ENCODE data around the gene FGF12. TPM values are rescaled to one million over a fixed set of nuclear protein-coding genes. Genes with fewer than 3 reads are reported as not detected.
"Not testable (repeated sequence)": the region's sequence is repeated elsewhere in the genome, so short reads cannot be mapped to it uniquely, and the experiment has no call there.

FGF12 gene
- total RNA-seq, 4 donors from 2014 or later: 0.94 to 15.9 (median 15.1) TPM

GRCh38 chr3:192731233-192731632 lies 3.9 kb upstream of the FGF12 start:
- TF ChIP-seq POLR2A (IDR thresholded peaks at IDR 0.05): no peak
- Histone ChIP-seq H3K27ac (no peak overlapping the region), H3K27me3 (no peaks in the 10 kb centered on the region), H3K4me3 (no peak overlapping the region), H3K9me3 (no peaks in the 10 kb centered on the region), H3K4me1 (peaks cover 0 to 15% (median 5%) of the 10 kb centered on the region in 3 donors), H3K36me3 (no peaks in the 10 kb centered on the region)
- ATAC-seq: no peak
- 59 to 84% methylated on average over 3 of the region's 3 CpGs for WGBS, 2 donors (ENCODE audit: low coverage in 1 of 2)

- no peak overlapping the region for H3K4me3 ChIP-seq
- 16 to 39% methylated on average over 2 of the region's 2 CpGs for WGBS, 2 donors (ENCODE audit: low coverage in 1 of 2)
Observed at GRCh38 chr3:192726385-192726784, 956 bp downstream of the FGF12 start.

GRCh38 chr3:192719964-192720363 lies 7.4 kb downstream of the FGF12 start:
- TF ChIP-seq POLR2AphosphoS5 (IDR thresholded peaks at IDR 0.05) (no peak), CTCF (IDR thresholded peaks at IDR 0.05) (no peak), EP300 (IDR thresholded peaks at IDR 0.05) (no peak), POLR2A (IDR thresholded peaks at IDR 0.05) (no peak)
- no peaks in the 10 kb centered on the region for H3K36me3 ChIP-seq
- H3K27ac ChIP-seq: no peak overlapping the region
- no peaks in the 10 kb centered on the region for H3K27me3 ChIP-seq
- H3K4me1 ChIP-seq: no peaks in the 10 kb centered on the region
- no peak overlapping the region for H3K4me3 ChIP-seq
- H3K9me3 ChIP-seq: no peaks in the 10 kb centered on the region
- WGBS, 2 donors (ENCODE audit: low coverage in 1 of 2): 53 to 76% methylated on average over 2 to 3 of the region's 3 CpGs
- ATAC-seq: no peak

More at GRCh38 chr3:192726385-192726784, 956 bp downstream of the FGF12 start:
- no peaks in the 10 kb centered on the region for H3K36me3 ChIP-seq
- H3K4me1 ChIP-seq: peaks cover 0 to 15% (median 5%) of the 10 kb centered on the region in 3 donors
- TF ChIP-seq POLR2AphosphoS5 (IDR thresholded peaks at IDR 0.05) (no peak), CTCF (IDR thresholded peaks at IDR 0.05) (no peak), POLR2A (IDR thresholded peaks at IDR 0.05) (no peak), EP300 (IDR thresholded peaks at IDR 0.05) (no peak)
- H3K27ac ChIP-seq: no peak overlapping the region
- no peaks in the 10 kb centered on the region for H3K27me3 ChIP-seq
- ATAC-seq: no peak
- H3K9me3 ChIP-seq: no peaks in the 10 kb centered on the region

- Histone ChIP-seq H3K4me1 (no peaks in the 10 kb centered on the region), H3K27me3 (no peaks in the 10 kb centered on the region), H3K9me3 (no peaks in the 10 kb centered on the region), H3K4me3 (no peak overlapping the region), H3K36me3 (no peaks in the 10 kb centered on the region), H3K27ac (no peak overlapping the region)
- TF ChIP-seq POLR2A (IDR thresholded peaks at IDR 0.05): no peak
- no peak for TF ChIP-seq CTCF (IDR thresholded peaks at IDR 0.05)
- TF ChIP-seq POLR2AphosphoS5 (IDR thresholded peaks at IDR 0.05): no peak
- no peak for TF ChIP-seq EP300 (IDR thresholded peaks at IDR 0.05)
- 14 to 19% methylated on average over 3 of the region's 3 CpGs for WGBS, 2 donors (ENCODE audit: low coverage in 1 of 2)
- no peak for ATAC-seq
Observed at GRCh38 chr3:192718156-192718555, 9.2 kb downstream of the FGF12 start.

GRCh38 chr3:192715126-192715525 lies 12.2 kb downstream of the FGF12 start:
- Histone ChIP-seq H3K27me3 (no peaks in the 10 kb centered on the region), H3K4me3 (no peak overlapping the region), H3K9me3 (no peaks in the 10 kb centered on the region), H3K4me1 (no peaks in the 10 kb centered on the region), H3K27ac (no peak overlapping the region), H3K36me3 (no peaks in the 10 kb centered on the region)
- TF ChIP-seq POLR2A (IDR thresholded peaks at IDR 0.05) (no peak), EP300 (IDR thresholded peaks at IDR 0.05) (no peak), POLR2AphosphoS5 (IDR thresholded peaks at IDR 0.05) (no peak), CTCF (IDR thresholded peaks at IDR 0.05) (no peak)
- ATAC-seq: no peak

GRCh38 chr3:192711126-192711525 lies 16.2 kb downstream of the FGF12 start:
- H3K4me1 ChIP-seq, H3K27me3 ChIP-seq, ATAC-seq, H3K27ac ChIP-seq, H3K36me3 ChIP-seq, H3K9me3 ChIP-seq, H3K4me3 ChIP-seq: not testable (repeated sequence)
- WGBS, 2 donors (ENCODE audit: low coverage in 1 of 2): 90% methylated on average over 4 of the region's 22 CpGs; no CpG with 5 or more reads in 1 of the 2 donors
